Stimulated activated CD4-positive, alpha-beta T cell treated with anti-CD3 and anti-CD28 coated beads, Interleukin-15, amount 100 ng/mL, for 48 hours (primary cell): ENCODE data around the gene LDAH.
"Not testable (repeated sequence)": the region's sequence is repeated elsewhere in the genome, so short reads cannot be mapped to it uniquely, and the experiment has no call there.

ENCODE experiments used
- DNase-seq, 2 donors: peaks; one replicate each; pipeline ENCODE4 v3.0.0-alpha.2; 2020; ENCODE audit warnings: low read depth in 2 of 2

LDAH gene

DNA sequence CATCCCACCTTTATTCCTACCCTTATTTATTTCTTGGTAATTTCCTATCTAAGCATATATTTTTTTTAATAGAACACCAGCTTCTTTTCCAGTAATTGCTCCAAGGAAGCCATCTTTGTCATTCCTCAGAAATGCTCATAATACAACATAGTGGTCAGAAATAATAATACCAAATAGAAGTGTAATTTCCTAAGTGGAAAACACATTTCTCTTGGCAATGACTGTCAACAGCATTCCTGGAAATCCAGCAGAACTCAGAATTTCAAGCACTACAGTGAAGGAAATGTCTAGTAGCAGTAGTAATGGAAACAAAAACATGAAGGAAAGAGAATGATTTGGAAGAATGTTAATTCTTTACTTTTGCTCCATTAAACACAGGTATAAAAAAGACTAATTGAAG, 99.4 kb downstream of the LDAH start:
- DNase-seq, result no peak

DNA sequence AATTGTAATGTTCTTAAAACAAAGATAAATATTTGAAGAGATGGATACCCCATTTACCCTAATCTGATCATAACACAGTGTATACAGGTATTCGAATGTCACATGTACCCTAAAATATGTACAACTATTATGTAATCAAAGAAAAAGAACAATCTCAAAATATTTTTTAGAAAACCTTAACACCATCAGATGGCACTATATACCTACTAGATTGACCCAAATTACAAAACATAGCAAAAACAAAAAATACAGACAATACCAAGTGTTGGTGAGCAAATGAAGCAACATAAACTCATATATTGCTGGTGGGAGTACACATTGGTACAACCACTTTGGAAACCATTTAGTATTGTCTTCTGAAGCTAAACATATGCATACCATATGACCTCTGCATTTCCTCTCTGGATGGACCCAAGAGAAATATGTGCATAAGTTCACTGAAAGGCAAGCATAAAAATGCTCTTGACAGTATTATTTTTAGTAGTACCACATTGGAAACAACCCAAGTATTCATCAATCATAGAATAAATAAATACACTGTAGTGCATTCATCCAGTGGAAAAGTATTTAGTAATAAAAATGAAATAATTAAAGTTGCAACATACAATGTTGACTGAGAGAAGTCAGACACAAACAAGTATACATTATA, 100.2 kb downstream of the LDAH start:
- DNase-seq, result no peak

DNA sequence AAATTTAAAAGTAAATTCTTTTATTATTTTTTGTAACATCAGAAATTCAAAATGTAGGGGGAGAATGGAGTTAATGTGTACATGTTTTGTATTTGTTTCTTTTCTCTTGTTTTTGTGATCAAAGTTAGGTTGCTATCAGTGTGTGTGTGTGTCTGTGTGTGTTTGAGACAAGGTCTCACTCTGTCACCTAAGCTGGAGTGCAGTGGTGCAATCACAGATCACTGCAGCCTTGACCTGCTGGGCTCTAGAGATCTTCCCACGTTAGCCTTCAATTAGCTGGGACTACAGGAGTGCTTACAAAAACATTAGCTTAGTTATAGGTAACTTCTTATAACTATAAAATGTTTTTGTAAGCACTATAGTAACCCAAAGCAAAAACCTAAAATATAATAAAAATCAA, 105.3 kb downstream of the LDAH start:
- DNase-seq, result no peak

DNA sequence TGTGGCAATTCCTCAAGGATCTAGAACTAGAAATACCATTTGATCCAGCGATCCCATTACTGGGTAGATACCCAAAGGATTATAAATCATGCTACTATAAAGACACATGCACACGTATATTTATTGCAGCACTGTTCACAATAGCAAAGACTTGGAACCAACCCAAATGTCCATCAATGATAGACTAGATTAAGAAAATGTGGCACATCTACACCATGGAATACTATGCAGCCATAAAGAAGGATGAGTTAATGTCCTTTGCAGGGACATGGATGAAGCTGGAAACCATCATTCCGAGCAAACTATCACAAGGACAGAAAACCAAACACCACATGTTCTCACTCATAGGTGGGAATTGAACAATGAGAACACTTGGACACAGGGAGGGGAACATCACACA, 106.7 kb downstream of the LDAH start:
- not testable (repeated sequence) for DNase-seq

DNA sequence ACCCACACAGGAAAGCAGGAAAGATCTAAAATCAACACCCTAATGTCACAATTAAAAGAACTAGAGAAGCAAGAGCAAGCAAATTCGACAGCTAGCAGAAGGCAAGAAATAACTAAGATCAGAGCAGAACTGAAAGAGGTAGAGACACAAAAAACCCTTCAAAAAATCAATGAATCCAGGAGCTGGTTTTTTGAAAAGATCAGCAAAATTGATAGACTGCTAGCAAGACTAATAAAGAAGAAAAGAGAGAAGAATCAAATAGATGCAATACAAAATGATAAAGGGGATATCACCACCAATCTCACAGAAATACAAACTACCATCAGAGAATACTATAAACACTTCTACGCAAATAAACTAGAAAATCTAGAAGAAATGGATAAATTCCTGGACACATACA, 108.5 kb downstream of the LDAH start:
- DNase-seq, result not testable (repeated sequence)

DNA sequence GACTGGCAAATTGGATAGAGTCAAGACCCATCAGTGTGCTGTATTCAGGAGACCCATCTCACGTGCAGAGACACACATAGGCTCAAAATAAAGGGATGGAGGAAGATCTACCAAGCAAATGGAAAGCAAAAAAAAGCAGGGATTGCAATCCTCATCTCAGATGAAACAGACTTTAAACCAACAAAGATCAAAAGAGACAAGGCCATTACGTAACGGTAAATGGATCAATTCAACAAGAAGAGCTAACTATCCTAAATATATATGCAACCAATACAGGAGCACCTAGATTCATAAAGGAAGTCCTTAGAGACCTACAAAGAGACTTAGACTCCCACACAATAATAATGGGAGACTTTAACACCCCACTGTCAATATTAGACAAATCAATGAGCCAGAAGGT, 109.3 kb downstream of the LDAH start:
- DNase-seq, result not testable (repeated sequence)

DNA sequence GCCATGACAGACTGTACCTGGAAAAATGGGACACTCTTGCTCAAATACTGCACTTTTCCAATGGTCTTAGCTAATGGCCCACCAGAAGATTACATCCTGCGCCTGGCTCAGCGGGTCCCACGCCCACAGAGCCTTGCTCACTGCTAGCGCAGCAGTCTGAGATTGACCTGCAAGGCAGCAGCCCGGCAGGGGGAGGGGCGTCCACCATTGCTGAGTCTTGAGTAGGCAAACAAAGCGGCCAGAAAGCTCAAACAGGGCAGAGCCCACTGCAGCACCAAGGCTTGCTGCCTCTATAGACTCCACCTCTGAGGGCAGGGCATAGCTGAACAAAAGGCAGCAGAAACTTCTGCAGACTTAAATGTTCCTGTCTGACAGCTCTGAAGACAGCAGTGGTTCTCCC, 111.3 kb downstream of the LDAH start:
- DNase-seq, result not testable (repeated sequence)

DNA sequence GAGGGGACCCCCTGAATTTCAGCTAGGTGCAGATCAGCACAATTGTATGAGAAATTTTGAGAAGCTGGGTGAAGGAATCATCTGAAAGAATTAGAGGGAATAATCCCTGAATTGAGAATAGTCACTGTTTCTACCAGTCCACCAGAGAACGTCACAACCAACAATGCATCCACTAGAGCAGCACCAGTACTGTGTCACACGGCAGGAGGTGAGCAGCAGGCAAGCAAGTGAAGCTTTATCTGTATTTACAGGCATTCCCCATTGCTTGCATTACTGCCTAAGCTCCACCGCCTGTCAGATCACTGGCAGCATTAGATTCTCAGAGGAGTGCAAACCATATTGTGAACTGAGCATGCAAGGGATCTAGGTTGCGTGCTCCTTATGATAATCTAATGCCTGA, 115.3 kb downstream of the LDAH start:
- DNase-seq, result no peak

DNA sequence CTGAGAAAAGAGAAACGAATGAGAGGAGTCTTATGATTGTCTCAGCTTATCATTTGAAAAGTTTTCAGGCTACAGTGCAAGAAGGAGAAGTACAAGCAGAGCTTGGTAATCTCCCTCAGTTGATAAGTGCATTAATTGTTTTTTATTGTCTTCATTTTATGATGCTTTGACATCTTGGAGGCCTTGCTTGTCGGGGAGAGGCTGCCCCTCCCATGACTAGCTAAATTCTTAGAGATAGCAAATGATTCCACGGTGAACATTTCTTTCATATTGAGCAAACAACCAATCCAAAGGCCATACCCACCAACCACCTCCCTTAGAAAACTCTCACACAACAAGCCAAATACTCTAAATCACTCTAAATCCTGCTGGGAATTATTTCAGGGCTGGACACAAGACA, 116.1 kb downstream of the LDAH start:
- DNase-seq, result no peak

DNA sequence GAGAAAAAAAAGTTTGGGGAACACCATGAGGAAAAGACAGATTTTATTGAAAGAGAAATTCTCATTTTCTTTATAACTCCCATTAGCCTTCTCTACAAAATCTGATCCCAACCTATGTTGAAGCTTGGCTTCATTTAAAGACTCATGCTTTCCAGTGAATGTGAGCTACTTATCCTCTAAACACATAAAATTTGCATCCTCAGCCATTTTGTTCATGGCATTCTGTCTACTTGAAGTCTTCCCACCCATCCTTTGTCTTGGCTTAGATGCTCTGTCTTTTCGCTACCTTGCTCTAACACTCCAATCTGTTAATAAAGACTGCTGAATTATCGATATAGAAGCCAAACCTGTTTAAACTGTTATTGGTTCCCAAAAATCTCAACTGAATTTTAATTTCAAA, 116.7 kb downstream of the LDAH start:
- no peak for DNase-seq

DNA sequence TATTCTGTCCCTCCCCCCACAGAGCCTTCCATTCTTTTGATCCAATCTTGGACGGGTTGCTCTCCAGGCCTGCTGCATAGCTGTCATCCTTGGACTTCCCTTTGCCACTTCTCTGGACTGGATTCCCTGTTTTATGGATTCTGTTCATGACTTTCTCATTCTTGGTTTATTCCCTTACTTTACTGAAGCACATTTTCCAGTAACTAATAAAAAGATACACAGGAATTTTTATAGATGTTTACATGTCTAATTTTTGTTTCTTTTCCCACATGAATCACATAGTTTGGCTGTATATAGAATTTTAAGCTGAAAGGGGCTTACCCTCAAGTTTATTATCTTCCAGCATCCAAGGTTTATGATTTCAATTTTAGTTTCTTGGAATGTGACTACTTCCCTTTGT, 118.0 kb downstream of the LDAH start:
- no peak for DNase-seq

DNA sequence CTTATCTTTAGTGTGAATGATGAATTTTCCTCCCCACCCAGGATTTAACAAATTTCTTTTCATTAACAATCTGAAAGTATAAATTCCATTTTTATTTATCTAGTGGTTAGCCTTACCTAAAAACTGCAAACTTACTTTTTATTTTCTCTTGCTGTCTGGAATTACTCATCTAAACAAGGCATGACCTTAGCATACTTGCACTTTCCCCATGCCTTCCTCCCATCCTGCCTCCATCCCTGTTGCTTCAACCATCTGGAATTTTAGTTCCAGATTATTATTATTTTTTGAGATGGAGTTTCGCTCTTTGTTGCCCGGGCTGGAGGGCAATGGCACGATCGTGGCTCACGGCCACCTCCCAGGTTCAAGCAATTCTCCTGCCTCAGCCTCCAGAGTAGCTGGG, 120.3 kb downstream of the LDAH start:
- no peak for DNase-seq

DNA sequence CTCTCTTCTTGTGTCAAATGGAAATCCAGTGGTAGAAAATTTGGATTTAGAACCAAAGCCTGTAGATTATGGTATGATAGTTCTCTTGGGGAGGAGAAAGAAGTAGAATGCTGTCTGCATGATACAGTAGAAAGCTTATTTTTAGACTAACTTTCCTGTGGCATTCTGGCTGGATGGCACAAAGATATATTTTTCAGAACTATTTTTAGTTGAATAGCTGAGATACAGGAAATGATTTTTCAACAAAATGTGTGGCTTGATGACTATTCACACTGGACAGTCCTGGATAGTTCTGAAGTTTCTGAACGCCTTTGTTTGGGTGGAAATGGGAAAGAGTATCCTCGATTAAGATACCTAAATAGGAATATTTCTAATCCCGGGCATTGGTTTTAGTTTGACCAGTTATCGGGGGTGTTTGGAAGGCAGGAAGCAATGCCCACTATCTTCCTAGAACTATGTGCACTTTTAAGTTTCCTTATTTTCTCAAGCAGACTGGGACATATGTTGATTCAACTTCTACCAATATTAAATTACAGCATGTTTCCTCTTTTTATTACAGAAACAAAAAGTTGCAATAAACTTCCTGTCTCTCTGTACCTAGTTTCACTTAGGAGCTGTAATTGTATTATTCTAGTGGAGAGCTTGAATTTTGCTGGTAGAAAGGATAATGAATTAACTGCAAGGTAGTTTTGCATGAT, 123.8 kb downstream of the LDAH start:
- no peak for DNase-seq

DNA sequence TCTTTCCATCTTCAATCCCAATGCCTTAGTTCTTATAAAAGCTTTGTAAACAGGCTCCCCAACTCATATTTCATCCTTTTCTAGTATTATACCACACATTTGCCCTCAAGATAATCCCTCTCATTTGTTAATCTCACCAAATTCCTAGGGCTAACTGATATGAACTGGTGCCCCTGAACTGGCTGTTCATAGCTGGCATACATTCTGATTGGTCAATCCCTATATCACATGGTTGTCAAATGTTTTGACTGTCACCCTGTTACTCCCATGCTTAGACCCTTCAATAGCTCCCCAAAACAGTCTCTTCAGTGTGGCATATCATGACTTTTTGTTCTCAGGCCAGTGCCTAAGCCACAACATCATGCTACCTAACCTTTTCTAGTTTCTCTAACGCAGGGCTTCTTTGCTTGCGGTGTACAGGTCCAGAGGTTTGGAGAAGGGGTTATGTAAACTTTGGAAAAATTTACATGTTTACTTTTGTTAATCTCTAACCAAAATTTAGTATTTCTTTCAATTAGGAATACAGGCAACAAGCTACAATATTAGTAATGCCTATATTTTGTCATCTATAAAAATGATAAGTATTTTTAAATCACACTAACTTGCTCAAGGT, 125.5 kb downstream of the LDAH start:
- DNase-seq, result no peak

DNA sequence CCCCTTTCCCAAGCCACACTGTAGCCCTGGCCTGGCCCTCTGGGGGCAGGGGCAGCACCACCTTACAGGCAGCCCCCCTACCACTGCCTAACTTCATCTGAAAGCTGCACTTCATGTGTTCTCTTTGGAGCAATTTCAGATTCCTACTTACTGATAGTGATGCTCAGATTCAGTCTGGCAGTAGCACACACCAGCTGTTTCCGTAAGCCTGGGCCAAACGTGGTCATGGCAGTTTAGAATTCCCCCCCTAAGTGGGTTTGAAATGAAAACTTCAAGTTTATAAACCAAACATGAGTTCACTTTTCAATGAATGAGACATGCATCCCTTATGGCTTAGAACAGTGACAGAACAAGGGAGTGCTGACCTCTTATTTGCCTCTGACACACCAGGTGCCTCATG, 126.5 kb downstream of the LDAH start:
- DNase-seq, result no peak

DNA sequence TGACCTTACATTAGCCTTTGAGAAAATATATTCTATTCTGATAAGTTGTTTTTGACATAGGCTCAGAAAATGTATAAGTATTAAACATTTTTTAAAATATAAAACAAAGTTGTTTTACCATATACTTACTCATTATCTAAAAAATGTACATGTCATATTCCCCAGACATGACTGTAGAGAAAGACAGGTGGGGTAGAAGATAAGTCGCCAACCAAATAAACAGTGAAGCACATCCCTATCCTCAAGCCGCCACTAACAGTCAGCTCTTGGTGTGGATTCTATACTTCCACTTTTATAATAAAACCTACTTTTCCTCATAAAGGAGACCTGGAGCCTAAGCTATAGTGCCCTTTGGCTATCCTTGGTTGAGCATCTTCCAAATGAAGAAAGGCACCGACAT, 129.6 kb downstream of the LDAH start:
- DNase-seq, result no peak

DNA sequence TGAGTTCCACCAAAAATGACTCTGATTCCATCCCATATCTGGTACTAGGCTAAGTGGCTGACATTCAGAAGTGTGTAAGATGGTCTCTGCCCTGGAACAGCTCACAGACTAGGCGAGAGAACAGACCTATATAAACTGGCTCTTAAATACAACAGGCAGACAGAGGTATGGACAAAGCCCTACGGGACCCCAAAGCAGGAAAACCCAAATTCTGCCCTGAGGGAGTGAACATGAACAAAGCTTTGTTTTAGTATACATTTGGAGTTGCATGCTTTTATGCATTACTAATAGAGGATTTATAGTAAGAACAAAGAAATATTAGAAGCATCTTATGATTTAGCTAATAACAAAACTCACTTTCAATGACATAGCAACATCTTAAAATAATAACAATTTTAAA, 130.8 kb downstream of the LDAH start:
- no peak for DNase-seq

DNA sequence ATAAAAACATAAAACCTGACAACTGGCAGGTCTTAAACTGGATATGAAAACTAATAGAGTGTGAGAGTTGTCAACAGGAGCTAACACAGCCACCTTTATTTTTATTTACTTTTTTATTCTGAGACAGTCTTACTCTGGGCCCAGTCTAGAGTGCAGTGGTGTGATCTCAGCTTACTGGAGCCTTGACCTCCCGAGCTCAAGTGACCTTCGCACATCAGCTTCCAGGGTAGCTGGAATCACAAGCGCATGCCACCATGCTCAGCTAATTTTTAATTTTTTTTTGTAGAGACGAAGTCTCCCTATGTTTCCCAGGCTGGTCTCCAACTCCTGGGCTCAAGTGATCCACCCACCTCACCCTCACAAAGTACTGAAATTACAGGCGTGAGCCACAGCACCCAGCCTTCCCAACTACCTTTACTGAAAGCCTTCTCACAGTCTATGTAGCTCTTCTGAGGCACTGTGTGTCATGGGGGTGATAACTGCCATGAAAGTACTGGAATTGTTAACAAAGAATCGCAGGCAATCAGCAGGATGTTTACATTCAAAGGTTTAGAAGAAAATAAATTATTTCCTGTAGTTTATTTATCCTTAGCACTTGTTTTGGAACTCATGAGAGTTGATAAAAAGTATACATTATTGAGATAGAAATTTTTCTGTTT, 131.7 kb downstream of the LDAH start:
- DNase-seq, result no peak

DNA sequence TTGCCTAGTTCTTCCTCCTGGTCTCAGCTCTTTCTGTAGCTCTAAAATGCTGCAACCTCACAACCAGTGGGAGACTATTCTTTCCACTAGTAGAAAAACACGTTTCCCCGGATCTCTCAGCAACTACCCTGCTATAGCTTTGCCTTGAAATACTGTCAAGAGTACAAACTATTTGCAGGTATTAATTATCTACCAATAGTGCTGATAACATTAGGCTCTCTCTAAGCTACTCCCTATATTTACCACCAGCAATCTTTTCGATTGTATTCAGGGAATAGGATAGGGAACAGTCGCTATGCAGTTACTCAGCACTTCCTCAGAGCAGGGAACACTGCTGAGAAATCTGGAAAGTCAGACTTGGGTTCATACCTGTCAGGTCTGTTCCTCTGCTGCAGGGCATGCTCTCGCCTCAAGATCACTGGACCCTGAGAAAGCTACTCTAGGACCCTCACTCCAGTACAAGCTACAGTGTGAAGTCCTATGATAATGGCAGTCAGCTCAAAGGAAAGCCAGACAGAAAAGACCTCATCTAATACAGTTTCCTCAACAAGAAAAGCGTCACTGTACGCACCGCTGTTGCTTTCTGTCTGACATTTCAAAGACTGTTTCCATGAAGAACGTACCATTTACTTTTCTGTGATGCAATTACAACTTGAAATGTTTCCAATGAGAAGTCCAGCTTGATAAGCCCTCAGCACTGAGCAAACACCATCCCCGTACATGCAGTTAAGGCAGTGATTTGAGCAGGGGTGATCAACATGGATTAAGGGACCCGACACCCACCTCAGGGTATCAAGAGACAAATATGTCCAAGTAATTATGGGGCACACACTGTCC, 133.3 kb downstream of the LDAH start:
- DNase-seq, result no peak

DNA sequence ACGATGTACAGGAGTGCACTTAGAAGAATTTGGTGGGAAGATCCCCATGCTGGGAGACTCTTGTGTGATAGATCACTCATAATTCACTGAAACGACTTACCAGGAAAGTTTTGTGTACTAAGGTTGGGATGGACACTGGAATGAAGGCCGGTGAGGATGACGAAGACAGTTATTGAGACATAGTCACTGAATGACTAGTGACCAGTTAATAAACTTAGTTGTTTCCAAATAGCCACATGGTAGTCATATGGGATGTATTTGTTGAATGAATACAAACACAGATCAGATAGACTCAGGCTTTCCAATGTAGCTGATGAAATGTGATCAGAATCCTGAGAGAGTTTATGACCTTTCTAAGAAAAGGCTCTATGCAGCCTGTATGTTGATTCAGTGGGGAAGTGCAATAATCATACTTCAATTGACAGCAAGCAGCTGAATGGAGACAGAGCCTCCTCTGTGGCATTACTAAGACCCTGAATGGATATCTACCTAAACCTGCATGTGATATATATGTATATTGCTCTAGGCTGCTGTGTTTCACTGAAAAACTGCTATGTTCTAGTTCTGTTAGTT, 135.6 kb downstream of the LDAH start:
- no peak for DNase-seq

DNA sequence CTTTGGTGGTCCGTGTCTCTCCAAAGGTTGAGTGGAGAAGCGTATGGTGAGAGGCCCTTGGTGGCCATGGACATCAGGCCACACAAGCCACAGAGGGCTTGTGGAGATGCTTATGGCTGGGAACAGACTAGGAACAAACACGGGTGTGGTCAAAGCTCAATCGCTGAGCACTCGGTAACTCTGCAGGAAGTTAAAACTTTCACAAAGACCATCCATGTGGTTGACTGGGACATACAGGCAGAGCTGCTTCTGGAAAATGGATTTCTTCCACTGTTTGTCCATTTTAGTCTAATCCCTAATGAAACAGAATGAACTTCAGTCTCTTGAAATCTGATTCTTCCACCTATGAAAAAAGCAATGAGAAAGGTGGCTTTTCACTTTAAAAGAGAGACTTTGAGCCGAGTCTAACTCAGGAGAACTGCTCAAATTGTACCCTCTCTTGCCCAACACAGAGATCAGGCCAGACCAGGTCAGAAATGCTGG, 138.3 kb downstream of the LDAH start:
- no peak for DNase-seq
